K562 (cell line): ENCODE results near the gene AKNA. TPM values are rescaled to one million over a fixed set of nuclear protein-coding genes. Genes with fewer than 3 reads are reported as not detected.

Experiments
- NCOA1 ChIP-seq: fragments of 450-650 bp; IDR thresholded peaks from 2 replicates; pipeline ENCODE4 v1.6.1; 2016; ENCODE audit warnings: low read depth
- SMARCE1 ChIP-seq: fragments of 450-650 bp; IDR thresholded peaks from 2 replicates; pipeline ENCODE4 v1.7.1; 2016; ENCODE audit warnings: mild to moderate bottlenecking
- polyA plus RNA-seq, 8 experiments: library from polyadenylated mRNA; depleted of rRNA in 4 of 8; stranded (reverse) in 5 of 8; unstranded in 3 of 8; fragments of >200 nt; fragmentation: Nextera tagmentation in 2 of 8; fragmentation: Illumina TruSeq in 1 of 8; extraction: Ambion mirVana in 2 of 8; extraction: Trizol in 1 of 8; gene quantifications; 2 replicates each; pipeline versions ENCODE4 v1.2.1 to v1.2.3, GENCODE V29; 2011 to 2014; ENCODE audit warnings: inconsistent platforms in 1 of 8, missing spikeins in 1 of 8
- total RNA-seq, 7 experiments: library from RNA; depleted of rRNA in 6 of 7; stranded (reverse); fragments of >200 nt in 6 of 7; fragmentation: Illumina TruSeq in 2 of 7; extraction: Trizol in 2 of 7; gene quantifications; 2 replicates each; pipeline versions ENCODE4 v1.2.1 to v1.2.3, GENCODE V29; 2011 to 2021; ENCODE audit warnings: low replicate concordance in 1 of 7
- TF ChIP-seq, protein P1 (sequence below): sonication (generic); formaldehyde crosslinking; IDR thresholded peaks from 2 replicates; pipeline ENCODE4 v1.8.1; 2023; ENCODE audit warnings: mild to moderate bottlenecking, missing genetic modification reagents
- TF ChIP-seq, protein P2 (sequence below), 2 experiments: fragments of 450-650 bp in 1 of 2; sonication (generic) in 1 of 2; formaldehyde crosslinking; conservative IDR thresholded peaks; 2 replicates each; pipeline versions ENCODE4 v1.4.0 to v1.8.1; 2020 to 2022; ENCODE audit warnings: mild to moderate bottlenecking in 1 of 2, missing genetic modification reagents in 1 of 2
- TF ChIP-seq, protein P3 (sequence below): fragments of 250-450 bp; sonication (Bioruptor Pico); IDR thresholded peaks from 2 replicates; pipeline ENCODE4 v1.6.1; 2021; ENCODE audit warnings: mild to moderate bottlenecking
- TF ChIP-seq, protein P4 (sequence below): sonication (generic); formaldehyde crosslinking; IDR thresholded peaks from 2 replicates; pipeline ENCODE4 v1.8.0; 2022; ENCODE audit warnings: missing genetic modification reagents, mild to moderate bottlenecking, moderate library complexity, borderline replicate concordance
- TF ChIP-seq, protein P5 (sequence below): conservative IDR thresholded peaks from 2 replicates; pipeline ENCODE4 v1.6.1; 2011; ENCODE audit warnings: low read depth, mild to moderate bottlenecking, low read length; ENCODE audit not compliant: control insufficient read depth

AKNA gene
- total and polyA plus RNA-seq, 9 of the 15 experiments (the other 6 are each of a cell fraction or from before 2014, with no cell fraction given) = 0.29 to 20.5 (median 3.9) TPM

DNA sequence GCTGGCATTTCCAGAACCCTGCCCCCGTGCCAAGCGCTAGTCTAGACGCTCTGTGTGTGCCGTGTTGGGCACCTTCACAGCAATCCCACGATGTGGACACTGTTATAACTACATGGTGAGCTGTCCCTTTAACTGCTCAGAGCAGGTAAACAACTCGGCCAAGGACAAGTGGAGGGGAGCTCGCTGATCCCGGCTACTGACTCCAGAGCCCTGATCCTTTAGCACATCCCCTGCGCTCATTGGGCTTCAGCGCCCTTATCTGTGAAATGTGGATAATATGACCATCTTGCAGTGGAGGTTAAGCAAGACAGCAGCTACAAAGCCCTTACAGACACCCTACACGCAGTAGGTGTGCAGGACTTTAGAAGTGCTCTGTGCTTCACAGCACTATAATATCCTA is 41.6 kb downstream of the AKNA start (continued):
- TF ChIP-seq, protein P1, sequence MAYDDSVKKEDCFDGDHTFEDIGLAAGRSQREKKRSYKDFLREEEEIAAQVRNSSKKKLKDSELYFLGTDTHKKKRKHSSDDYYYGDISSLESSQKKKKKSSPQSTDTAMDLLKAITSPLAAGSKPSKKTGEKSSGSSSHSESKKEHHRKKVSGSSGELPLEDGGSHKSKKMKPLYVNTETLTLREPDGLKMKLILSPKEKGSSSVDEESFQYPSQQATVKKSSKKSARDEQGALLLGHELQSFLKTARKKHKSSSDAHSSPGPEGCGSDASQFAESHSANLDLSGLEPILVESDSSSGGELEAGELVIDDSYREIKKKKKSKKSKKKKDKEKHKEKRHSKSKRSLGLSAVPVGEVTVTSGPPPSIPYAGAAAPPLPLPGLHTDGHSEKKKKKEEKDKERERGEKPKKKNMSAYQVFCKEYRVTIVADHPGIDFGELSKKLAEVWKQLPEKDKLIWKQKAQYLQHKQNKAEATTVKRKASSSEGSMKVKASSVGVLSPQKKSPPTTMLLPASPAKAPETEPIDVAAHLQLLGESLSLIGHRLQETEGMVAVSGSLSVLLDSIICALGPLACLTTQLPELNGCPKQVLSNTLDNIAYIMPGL (CRISPR knock-in tag) = no peak
- TF ChIP-seq, protein P2, sequence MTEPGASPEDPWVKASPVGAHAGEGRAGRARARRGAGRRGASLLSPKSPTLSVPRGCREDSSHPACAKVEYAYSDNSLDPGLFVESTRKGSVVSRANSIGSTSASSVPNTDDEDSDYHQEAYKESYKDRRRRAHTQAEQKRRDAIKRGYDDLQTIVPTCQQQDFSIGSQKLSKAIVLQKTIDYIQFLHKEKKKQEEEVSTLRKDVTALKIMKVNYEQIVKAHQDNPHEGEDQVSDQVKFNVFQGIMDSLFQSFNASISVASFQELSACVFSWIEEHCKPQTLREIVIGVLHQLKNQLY (CRISPR knock-in tag; conservative IDR thresholded peaks at IDR 0.05) = no peak
- TF ChIP-seq, protein P3, sequence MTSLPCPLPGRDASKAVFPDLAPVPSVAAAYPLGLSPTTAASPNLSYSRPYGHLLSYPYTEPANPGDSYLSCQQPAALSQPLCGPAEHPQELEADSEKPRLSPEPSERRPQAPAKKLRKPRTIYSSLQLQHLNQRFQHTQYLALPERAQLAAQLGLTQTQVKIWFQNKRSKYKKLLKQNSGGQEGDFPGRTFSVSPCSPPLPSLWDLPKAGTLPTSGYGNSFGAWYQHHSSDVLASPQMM (CRISPR knock-in tag) = no peak
- TF ChIP-seq NCOA1 (no peak), SMARCE1 (no peak)
- TF ChIP-seq, protein P4, sequence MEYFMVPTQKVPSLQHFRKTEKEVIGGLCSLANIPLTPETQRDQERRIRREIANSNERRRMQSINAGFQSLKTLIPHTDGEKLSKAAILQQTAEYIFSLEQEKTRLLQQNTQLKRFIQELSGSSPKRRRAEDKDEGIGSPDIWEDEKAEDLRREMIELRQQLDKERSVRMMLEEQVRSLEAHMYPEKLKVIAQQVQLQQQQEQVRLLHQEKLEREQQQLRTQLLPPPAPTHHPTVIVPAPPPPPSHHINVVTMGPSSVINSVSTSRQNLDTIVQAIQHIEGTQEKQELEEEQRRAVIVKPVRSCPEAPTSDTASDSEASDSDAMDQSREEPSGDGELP (CRISPR knock-in tag) = no peak
- TF ChIP-seq, protein P5, sequence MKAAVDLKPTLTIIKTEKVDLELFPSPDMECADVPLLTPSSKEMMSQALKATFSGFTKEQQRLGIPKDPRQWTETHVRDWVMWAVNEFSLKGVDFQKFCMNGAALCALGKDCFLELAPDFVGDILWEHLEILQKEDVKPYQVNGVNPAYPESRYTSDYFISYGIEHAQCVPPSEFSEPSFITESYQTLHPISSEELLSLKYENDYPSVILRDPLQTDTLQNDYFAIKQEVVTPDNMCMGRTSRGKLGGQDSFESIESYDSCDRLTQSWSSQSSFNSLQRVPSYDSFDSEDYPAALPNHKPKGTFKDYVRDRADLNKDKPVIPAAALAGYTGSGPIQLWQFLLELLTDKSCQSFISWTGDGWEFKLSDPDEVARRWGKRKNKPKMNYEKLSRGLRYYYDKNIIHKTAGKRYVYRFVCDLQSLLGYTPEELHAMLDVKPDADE = no peak
